H1 (cell line): ENCODE measurements around the gene ALDH1A2. TPM values are rescaled to one million over a fixed set of nuclear protein-coding genes. Genes with fewer than 3 reads are reported as not detected.

Source experiments
- BACH1 ChIP-seq: IDR thresholded peaks from 2 replicates; pipeline ENCODE4 v1.6.1; 2012; ENCODE audit warnings: low read length, improper control_type of control experiment
- HDAC2 ChIP-seq, 2 experiments: fragments of 300-600 bp in 1 of 2; sonication (generic) in 1 of 2; IDR thresholded peaks; 2 replicates each; pipeline ENCODE4 v1.6.1; 2011 to 2012; ENCODE audit warnings: low read depth in 2 of 2, low read length in 2 of 2, mild to moderate bottlenecking in 2 of 2, moderate library complexity in 2 of 2, borderline replicate concordance in 1 of 2, inconsistent platforms in 1 of 2
- POU5F1 ChIP-seq: IDR thresholded peaks from 2 replicates; pipeline ENCODE4 v1.6.1; 2011; ENCODE audit warnings: low read depth, mild to moderate bottlenecking, low read length, moderate library complexity
- RBBP5 ChIP-seq: IDR thresholded peaks from 2 replicates; pipeline ENCODE4 v1.7.1; 2012; ENCODE audit warnings: low read depth, mild to moderate bottlenecking, inconsistent platforms, low read length, moderate library complexity, borderline replicate concordance
- SIRT6 ChIP-seq: IDR thresholded peaks from one replicate; pipeline ENCODE4 v1.7.1; 2012; ENCODE audit warnings: low read length, inconsistent platforms
- SIX5 ChIP-seq: IDR thresholded peaks from 2 replicates; pipeline ENCODE4 v1.6.1; 2011; ENCODE audit warnings: mild to moderate bottlenecking, low read depth, low read length
- SP2 ChIP-seq: IDR thresholded peaks from 2 replicates; pipeline ENCODE4 v1.6.1; 2012; ENCODE audit warnings: mild to moderate bottlenecking, low read length, inconsistent platforms
- SUZ12 ChIP-seq: fragments of 200-600 bp; sonication (generic); IDR thresholded peaks from 2 replicates; pipeline ENCODE4 v1.6.1; 2012; ENCODE audit warnings: mild to moderate bottlenecking, inconsistent platforms, low read length, moderate library complexity, mixed read lengths
- polyA plus RNA-seq, 7 experiments: library from polyadenylated mRNA; depleted of rRNA in 3 of 7; stranded (reverse) in 5 of 7; unstranded in 2 of 7; fragments of >200 nt in 5 of 7; fragments of 200-250 nt in 2 of 7; gene quantifications; 1 replicate in 5 of 7; 2 replicates in 1 of 7; 4 replicates in 1 of 7; pipeline versions ENCODE4 v1.2.1 to v1.2.3, GENCODE V29; 2011 to 2013; ENCODE audit warnings: missing spikeins in 2 of 7, mixed read lengths in 2 of 7
- total RNA-seq: library from RNA; stranded (reverse); fragmentation: NEBNext Ultra II Directional; extraction: Animal tissue kit (Norgen Biotek cat#: 25700); gene quantifications from 2 replicates; pipeline ENCODE4 v1.2.1, GENCODE V29; 2021

The ALDH1A2 gene
- total and polyA plus RNA-seq, 2 of the 8 experiments (the other 6 are each of a cell fraction or from before 2014, with no cell fraction given) = 0.06 to 0.24 TPM

DNA sequence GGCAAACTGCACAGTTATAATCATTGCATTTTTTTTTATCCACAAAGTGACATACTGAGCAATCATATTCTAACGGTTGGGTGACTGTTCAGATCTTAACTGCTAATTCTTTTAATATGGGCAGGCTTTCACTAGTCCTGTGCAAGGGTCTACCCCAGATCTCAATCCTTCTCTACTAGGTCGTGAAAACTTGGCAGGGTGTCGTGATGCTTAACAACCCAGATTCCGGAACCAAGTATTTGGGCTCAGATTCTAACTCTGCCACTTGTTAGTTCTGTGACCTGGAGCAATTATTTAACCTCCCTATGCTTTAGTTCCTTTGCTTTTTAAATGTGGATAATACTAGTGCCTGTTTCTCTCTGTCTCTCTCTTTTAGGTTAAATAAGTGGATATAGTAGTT, 16.4 kb upstream of the ALDH1A2 start (continued):
- TF ChIP-seq SIX5 (no peak), SP2 (no peak), RBBP5 (no peak), BACH1 (no peak), SUZ12 (no peak), HDAC2 (IDR thresholded peaks at IDR 0.05; ENCODE audit: borderline replicate concordance in 1 of 2, low read depth in 2 of 2, low read length in 2 of 2) (no peak), SIRT6 (no peak), POU5F1 (no peak)
